Tibial artery (tissue), 4 donors: ENCODE results near the gene VSIR.

Experiments
- DNase-seq, 2 donors: peaks; one replicate each; pipeline ENCODE4 v3.0.0-alpha.2; 2019
- H3K27ac ChIP-seq, 2 donors: fragments of 200-600 bp; sonication (generic) in 1 of 2; 1 replicate in 1 of 2; 2 replicates in 1 of 2; pipeline ENCODE4 v1.5.1; 2018 to 2019; ENCODE audit warnings: mild to moderate bottlenecking in 1 of 2
- H3K27me3 ChIP-seq, 2 donors: fragments of 200-600 bp; sonication (generic) in 1 of 2; one replicate each; pipeline versions ENCODE4 v1.5.1 to v1.6.0; 2016 to 2019
- H3K36me3 ChIP-seq, 3 donors: fragments of 200-600 bp; sonication (generic) in 2 of 3; one replicate each; pipeline ENCODE4 v1.5.1; 2016 to 2019; ENCODE audit warnings: mild to moderate bottlenecking in 2 of 3
- H3K4me1 ChIP-seq, 4 donors: fragments of 200-600 bp; sonication (generic) in 2 of 4; 1 replicate in 3 of 4; 2 replicates in 1 of 4; pipeline ENCODE4 v1.5.1; 2016 to 2019
- H3K4me3 ChIP-seq, 2 donors: fragments of 200-600 bp; sonication (generic) in 1 of 2; 1 replicate in 1 of 2; 2 replicates in 1 of 2; pipeline ENCODE4 v1.5.1; 2018 to 2019; ENCODE audit warnings: mild to moderate bottlenecking in 2 of 2
- H3K9me3 ChIP-seq, 3 donors: fragments of 200-600 bp; sonication (generic) in 1 of 3; one replicate each; pipeline ENCODE4 v1.5.1; 2016 to 2019
- intact Hi-C: fragments of 100-400 bp; cut with DNase I; formaldehyde crosslinking; loops from one replicate; pipeline ENCODE4 v1.15.0; 2023; ENCODE audit warnings: low total_unique reads
- TF ChIP-seq, protein P1 (sequence below), 2 experiments: fragments of 200-600 bp in 1 of 2; fragments of 450-650 bp in 1 of 2; IDR thresholded peaks; one replicate each; pipeline ENCODE4 v1.5.1; 2017 to 2019; ENCODE audit warnings: antibody characterized with exemption in 2 of 2, mild to moderate bottlenecking in 1 of 2, moderate library complexity in 1 of 2

Gene VSIR

DNA sequence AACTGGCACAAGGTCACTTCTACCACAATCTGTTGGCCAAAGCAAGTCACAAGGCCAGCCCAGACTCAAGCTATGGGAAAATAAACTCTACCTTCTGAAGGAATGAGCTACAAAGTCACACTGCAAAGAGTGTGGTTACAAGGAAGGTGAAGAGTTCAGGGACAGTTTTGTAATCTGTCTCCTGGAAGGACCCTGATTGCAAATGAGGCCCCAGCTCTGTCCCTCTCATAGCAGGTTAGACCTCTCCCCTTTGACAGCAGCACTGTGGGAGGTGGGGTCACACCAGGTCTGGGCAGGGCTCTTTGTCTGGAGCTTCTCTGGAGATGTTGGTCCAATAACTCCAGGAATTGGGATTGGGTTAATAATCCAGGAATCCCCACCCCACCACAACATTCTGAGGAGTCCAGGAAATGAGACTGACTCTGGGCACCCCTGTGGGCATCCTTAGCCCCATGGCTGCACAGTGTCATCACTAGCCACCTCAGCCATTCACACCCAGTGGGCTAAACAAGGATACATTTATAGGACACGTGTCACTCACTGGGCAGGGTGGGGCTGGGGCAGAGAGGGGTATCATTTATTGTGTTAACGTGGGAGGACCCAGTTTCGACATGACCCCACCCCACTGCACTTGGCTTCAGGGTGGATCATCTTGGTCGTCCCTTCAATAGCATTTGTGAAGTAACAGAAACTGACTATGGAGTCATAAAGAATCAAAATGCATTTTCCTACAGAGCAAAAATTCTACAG is 30.1 kb downstream of the VSIR start:
- intact Hi-C loops: no loop called here
- TF ChIP-seq, protein P1, sequence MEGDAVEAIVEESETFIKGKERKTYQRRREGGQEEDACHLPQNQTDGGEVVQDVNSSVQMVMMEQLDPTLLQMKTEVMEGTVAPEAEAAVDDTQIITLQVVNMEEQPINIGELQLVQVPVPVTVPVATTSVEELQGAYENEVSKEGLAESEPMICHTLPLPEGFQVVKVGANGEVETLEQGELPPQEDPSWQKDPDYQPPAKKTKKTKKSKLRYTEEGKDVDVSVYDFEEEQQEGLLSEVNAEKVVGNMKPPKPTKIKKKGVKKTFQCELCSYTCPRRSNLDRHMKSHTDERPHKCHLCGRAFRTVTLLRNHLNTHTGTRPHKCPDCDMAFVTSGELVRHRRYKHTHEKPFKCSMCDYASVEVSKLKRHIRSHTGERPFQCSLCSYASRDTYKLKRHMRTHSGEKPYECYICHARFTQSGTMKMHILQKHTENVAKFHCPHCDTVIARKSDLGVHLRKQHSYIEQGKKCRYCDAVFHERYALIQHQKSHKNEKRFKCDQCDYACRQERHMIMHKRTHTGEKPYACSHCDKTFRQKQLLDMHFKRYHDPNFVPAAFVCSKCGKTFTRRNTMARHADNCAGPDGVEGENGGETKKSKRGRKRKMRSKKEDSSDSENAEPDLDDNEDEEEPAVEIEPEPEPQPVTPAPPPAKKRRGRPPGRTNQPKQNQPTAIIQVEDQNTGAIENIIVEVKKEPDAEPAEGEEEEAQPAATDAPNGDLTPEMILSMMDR (IDR thresholded peaks at IDR 0.05): no peak
- Histone ChIP-seq H3K9me3 (peaks cover 0 to 4% (median 0%) of the 10 kb centered on the region in 3 donors), H3K27me3 (no peaks in the 10 kb centered on the region), H3K27ac (no peak overlapping the region), H3K4me1 (peaks cover 2 to 10% (median 9%) of the 10 kb centered on the region in 4 donors), H3K4me3 (no peak overlapping the region), H3K36me3 (no peaks in the 10 kb centered on the region)
- no peak for DNase-seq

DNA sequence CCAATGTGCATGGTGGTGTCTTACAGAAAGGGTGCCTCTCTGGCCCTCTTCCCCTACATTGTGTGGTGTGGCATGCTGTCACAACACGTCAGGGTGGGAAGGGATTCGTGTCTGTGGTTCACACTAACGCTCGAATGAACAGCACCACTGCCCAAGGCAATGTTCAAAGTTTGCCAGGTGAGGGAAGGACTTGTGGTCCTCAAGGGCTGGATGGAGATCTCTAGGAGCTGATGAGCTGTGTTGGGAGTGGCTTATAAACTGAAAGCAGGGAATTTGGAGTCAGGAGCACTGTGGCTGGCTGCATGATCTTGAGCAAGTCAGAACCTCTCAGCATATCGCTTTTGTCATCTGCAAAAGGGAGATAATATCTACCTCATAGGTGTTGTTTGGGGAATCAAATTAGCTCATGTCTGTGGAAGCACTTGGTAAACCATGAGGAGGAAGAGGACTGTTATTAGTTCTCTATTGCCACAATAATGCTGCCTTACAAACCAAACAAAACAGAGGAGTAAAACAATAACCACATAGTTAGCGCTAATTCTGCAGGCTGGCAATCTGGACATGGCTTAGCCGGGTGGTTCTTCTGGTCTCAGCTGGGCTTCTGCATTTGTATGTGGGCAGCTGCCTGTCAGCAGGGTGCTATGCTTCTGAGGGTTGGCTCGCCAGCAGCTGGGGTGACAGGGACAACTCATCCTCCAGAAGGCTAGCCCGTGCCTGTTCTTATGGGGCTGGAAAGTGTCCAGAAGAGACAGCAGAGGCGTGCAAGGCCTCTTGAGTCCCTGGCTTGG is 30.8 kb downstream of the VSIR start:
- H3K4me1 ChIP-seq: peaks cover 0 to 10% (median 6%) of the 10 kb centered on the region in 4 donors
- no peaks in the 10 kb centered on the region for H3K27me3 ChIP-seq
- peaks cover 0 to 4% (median 0%) of the 10 kb centered on the region in 3 donors for H3K9me3 ChIP-seq
- TF ChIP-seq, protein P1 (IDR thresholded peaks at IDR 0.05): no peak
- H3K36me3 ChIP-seq: no peaks in the 10 kb centered on the region
- intact Hi-C loops: no loop called here
- no peak overlapping the region for H3K27ac ChIP-seq
- no peak overlapping the region for H3K4me3 ChIP-seq
- no peak for DNase-seq

DNA sequence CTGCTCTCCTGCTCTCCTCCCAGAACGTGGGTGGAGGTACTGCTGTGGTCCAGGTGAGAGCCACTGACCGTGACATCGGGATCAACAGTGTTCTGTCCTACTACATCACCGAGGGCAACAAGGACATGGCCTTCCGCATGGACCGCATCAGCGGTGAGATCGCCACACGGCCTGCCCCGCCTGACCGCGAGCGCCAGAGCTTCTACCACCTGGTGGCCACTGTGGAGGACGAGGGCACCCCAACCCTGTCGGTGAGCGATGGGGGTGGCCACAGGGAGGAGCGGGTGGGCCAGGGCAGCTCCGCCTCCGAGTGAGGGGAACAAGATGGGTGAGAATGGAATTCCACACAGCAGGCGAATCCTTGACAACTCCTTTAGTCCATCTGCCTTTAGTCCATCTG is 31.6 kb downstream of the VSIR start:
- DNase-seq: no peak
- no peaks in the 10 kb centered on the region for H3K27me3 ChIP-seq
- peaks cover 0 to 4% (median 0%) of the 10 kb centered on the region in 3 donors for H3K9me3 ChIP-seq
- H3K27ac ChIP-seq: no peak overlapping the region
- H3K36me3 ChIP-seq: no peaks in the 10 kb centered on the region
- TF ChIP-seq, protein P1 (IDR thresholded peaks at IDR 0.05): no peak
- intact Hi-C loops: no loop called here
- no peak overlapping the region for H3K4me3 ChIP-seq
- H3K4me1 ChIP-seq: peaks cover 0 to 10% (median 1%) of the 10 kb centered on the region in 4 donors

DNA sequence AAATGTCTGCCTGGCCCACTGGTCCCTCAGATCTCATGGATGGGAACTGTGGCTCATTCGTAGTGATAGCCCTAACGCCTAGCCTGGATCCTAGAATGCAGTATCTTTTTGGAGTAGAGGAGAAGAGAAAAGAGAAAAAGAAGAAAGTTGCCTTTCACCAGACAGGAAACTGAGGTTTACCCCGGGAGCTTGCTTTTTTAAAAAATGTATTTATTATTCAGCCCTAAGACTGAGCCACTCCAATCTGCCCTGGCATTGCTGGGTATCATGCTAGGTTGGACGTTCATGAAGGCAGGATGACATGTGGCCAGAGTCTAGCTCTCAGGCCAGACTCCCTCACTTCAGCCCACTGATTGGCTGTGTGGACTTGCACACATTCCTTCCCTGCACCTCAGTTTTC is 32.3 kb downstream of the VSIR start:
- DNase-seq: no peak
- H3K4me3 ChIP-seq: no peak overlapping the region
- H3K4me1 ChIP-seq: peaks cover 0 to 9% (median 1%) of the 10 kb centered on the region in 4 donors
- peaks cover 0 to 4% (median 0%) of the 10 kb centered on the region in 3 donors for H3K9me3 ChIP-seq
- intact Hi-C loops: no loop called here
- H3K27ac ChIP-seq: no peak overlapping the region
- TF ChIP-seq, protein P1 (IDR thresholded peaks at IDR 0.05): no peak
- H3K36me3 ChIP-seq: no peaks in the 10 kb centered on the region
- H3K27me3 ChIP-seq: no peaks in the 10 kb centered on the region

DNA sequence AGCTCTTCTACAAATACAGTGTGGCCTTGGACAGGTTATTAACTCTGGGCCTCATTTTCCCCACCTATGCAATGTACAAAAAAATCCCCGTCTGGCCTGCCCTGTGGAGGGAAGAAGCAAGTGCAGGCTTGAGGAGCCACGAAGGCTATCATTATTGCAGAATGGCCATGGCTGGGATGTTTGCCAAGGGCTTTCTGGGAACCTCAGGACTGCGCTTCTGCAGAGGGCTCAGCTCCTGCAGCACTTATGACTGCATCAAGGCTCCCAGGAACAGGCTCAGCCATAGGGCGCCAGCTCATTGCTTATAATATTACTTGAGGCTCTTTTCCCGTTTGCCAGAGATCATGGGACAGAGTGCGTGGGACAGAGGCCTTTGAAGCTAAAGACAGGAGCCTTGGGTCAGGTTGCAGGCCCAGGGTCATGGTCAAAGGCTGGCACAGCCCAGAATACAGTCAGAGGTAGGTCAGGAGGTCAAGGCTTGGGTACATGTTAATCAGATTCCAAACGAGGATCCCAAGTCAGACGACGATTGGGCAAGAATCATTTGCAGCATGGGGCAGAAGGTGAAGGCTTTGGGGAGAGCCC is 33.2 kb downstream of the VSIR start:
- no peak overlapping the region for H3K4me3 ChIP-seq
- peak in 1 of 2 donors; percentile 68 for DNase-seq
- no peaks in the 10 kb centered on the region for H3K36me3 ChIP-seq
- intact Hi-C loops: no loop called here
- H3K4me1 ChIP-seq: peaks cover 0 to 9% (median 1%) of the 10 kb centered on the region in 4 donors
- TF ChIP-seq, protein P1 (IDR thresholded peaks at IDR 0.05): no peak
- peaks cover 0 to 4% (median 0%) of the 10 kb centered on the region in 3 donors for H3K9me3 ChIP-seq
- H3K27me3 ChIP-seq: no peaks in the 10 kb centered on the region
- H3K27ac ChIP-seq: no peak overlapping the region
